DND-41 (cell line): ENCODE results near the gene KIF25.

ENCODE experiments used
- ATAC-seq: fragments of 200-7000 bp; cut with Tn5 transposase; 3 replicates; pipeline ENCODE4 v1.9.1; 2021; ENCODE audit warnings: low read depth; ENCODE audit not compliant: insufficient read depth
- DNase-seq: peaks from one replicate; pipeline ENCODE4 v3.0.0-alpha.2; 2020
- H2AFZ ChIP-seq: 2 replicates; pipeline ENCODE4 v1.6.0; 2012; ENCODE audit warnings: low read depth, low read length
- H3K27ac ChIP-seq: 2 replicates; pipeline ENCODE4 v1.5.1; 2012; ENCODE audit warnings: low read length, inconsistent platforms
- H3K27me3 ChIP-seq: fragments of 200-600 bp; sonication (generic); 2 replicates; pipeline ENCODE4 v1.6.0; 2012; ENCODE audit warnings: low read length, mild to moderate bottlenecking, inconsistent platforms; ENCODE audit not compliant: insufficient read depth, poor library complexity
- H3K36me3 ChIP-seq: 2 replicates; pipeline ENCODE4 v1.5.1; 2012; ENCODE audit warnings: low read length, inconsistent platforms; ENCODE audit not compliant: insufficient read depth
- H3K4me1 ChIP-seq: 2 replicates; pipeline ENCODE4 v1.5.1; 2012; ENCODE audit warnings: mild to moderate bottlenecking, low read length; ENCODE audit not compliant: insufficient read depth
- H3K4me2 ChIP-seq: 2 replicates; pipeline ENCODE4 v1.6.0; 2012; ENCODE audit warnings: mild to moderate bottlenecking, moderate library complexity, low read length, inconsistent platforms; ENCODE audit not compliant: insufficient read depth
- H3K4me3 ChIP-seq, 2 experiments: fragments of 200-600 bp in 1 of 2; shearing (Covaris generic) in 1 of 2; 2 replicates each; pipeline ENCODE4 v1.5.1; 2012 to 2016; ENCODE audit warnings: inconsistent platforms in 2 of 2, low read length in 2 of 2, mild to moderate bottlenecking in 2 of 2, low read depth in 1 of 2, moderate library complexity in 1 of 2
- H3K79me2 ChIP-seq: 2 replicates; pipeline ENCODE4 v1.6.0; 2012; ENCODE audit warnings: low read length, inconsistent platforms; ENCODE audit not compliant: insufficient read depth
- H3K9ac ChIP-seq: 2 replicates; pipeline ENCODE4 v1.6.0; 2012; ENCODE audit warnings: low read depth, mild to moderate bottlenecking, inconsistent platforms, low read length, moderate library complexity
- H3K9me3 ChIP-seq: 2 replicates; pipeline ENCODE4 v1.5.1; 2012; ENCODE audit warnings: low read length, moderate library complexity, mild to moderate bottlenecking, inconsistent platforms; ENCODE audit not compliant: insufficient read depth, severe bottlenecking
- H4K20me1 ChIP-seq: 2 replicates; pipeline ENCODE4 v1.6.0; 2012; ENCODE audit warnings: low read length; ENCODE audit not compliant: insufficient read depth
- CTCF ChIP-seq: IDR thresholded peaks from 2 replicates; pipeline ENCODE4 v1.5.1; 2012; ENCODE audit warnings: borderline replicate concordance, low read length, moderate library complexity, mild to moderate bottlenecking; ENCODE audit not compliant: poor library complexity, severe bottlenecking; ENCODE audit errors: extremely low read depth
- EZH2 ChIP-seq: IDR thresholded peaks from 3 replicates; pipeline ENCODE4 v1.6.1; 2012; ENCODE audit warnings: borderline replicate concordance, low read depth, mild to moderate bottlenecking, moderate library complexity, low read length, inconsistent platforms; ENCODE audit not compliant: severe bottlenecking

The KIF25 gene

GRCh38 chr6:168016721-168017525 lies 19.5 kb downstream of the KIF25 start:
- TF ChIP-seq CTCF, result no peak
- no peak for TF ChIP-seq EZH2
- Histone ChIP-seq H3K9ac (no peak overlapping the region), H3K4me3 (no peak overlapping the region), H3K27ac (no peak overlapping the region), H4K20me1 (no peaks in the 10 kb centered on the region), H3K4me1 (no peaks in the 10 kb centered on the region), H3K4me2 (no peak overlapping the region), H3K79me2 (no peaks in the 10 kb centered on the region), H3K27me3 (no peaks in the 10 kb centered on the region), H3K36me3 (no peaks in the 10 kb centered on the region), H2AFZ (no peak overlapping the region), H3K9me3 (peaks cover 21% of the 10 kb centered on the region)
- ATAC-seq (no peak), DNase-seq (no peak)

GRCh38 chr6:168017629-168018028 lies 20.2 kb downstream of the KIF25 start:
- no peaks in the 10 kb centered on the region for H3K36me3 ChIP-seq
- peaks cover 15% of the 10 kb centered on the region for H3K9me3 ChIP-seq
- no peak for ATAC-seq
- H3K9ac ChIP-seq, result no peak overlapping the region
- H3K4me1 ChIP-seq, result no peaks in the 10 kb centered on the region
- no peaks in the 10 kb centered on the region for H3K79me2 ChIP-seq
- TF ChIP-seq CTCF (no peak), EZH2 (no peak)
- H2AFZ ChIP-seq, result no peak overlapping the region
- no peak for DNase-seq
- no peak overlapping the region for H3K4me2 ChIP-seq
- H4K20me1 ChIP-seq, result no peaks in the 10 kb centered on the region
- no peak overlapping the region for H3K4me3 ChIP-seq
- H3K27ac ChIP-seq, result no peak overlapping the region
- H3K27me3 ChIP-seq, result no peaks in the 10 kb centered on the region

- no peak overlapping the region for H3K4me2 ChIP-seq
- no peak overlapping the region for H3K27ac ChIP-seq
- H3K9ac ChIP-seq, result no peak overlapping the region
- no peaks in the 10 kb centered on the region for H3K79me2 ChIP-seq
- DNase-seq, result no peak
- no peak overlapping the region for H2AFZ ChIP-seq
- no peaks in the 10 kb centered on the region for H3K36me3 ChIP-seq
- H3K4me3 ChIP-seq, result no peak overlapping the region
- H4K20me1 ChIP-seq, result no peaks in the 10 kb centered on the region
- peaks cover 6% of the 10 kb centered on the region for H3K9me3 ChIP-seq
- TF ChIP-seq CTCF, result no peak
- no peak for TF ChIP-seq EZH2
- ATAC-seq, result no peak
- no peaks in the 10 kb centered on the region for H3K27me3 ChIP-seq
- no peaks in the 10 kb centered on the region for H3K4me1 ChIP-seq
These were observed 21.2 kb downstream of the KIF25 start for GRCh38 chr6:168018664-168019063.
